GM19238 (cell line): ENCODE results near the gene UBAP2.
"Not testable (repeated sequence)": the region's sequence is repeated elsewhere in the genome, so short reads cannot be mapped to it uniquely, and the experiment has no call there.

Source experiments
- DNase-seq: peaks from one replicate; pipeline ENCODE4 v3.0.0; 2011; ENCODE audit warnings: low spot score; ENCODE audit not compliant: insufficient read length

The UBAP2 gene

GRCh38 chr9:33976414-33976813, 72.3 kb downstream of the UBAP2 start:
- no peak for DNase-seq

GRCh38 chr9:33972698-33973097, 76.0 kb downstream of the UBAP2 start:
- no peak for DNase-seq

GRCh38 chr9:33964086-33964768, 84.5 kb downstream of the UBAP2 start:
- no peak for DNase-seq

- not testable (repeated sequence) for DNase-seq
Observed at GRCh38 chr9:33962468-33962867, 86.2 kb downstream of the UBAP2 start.

GRCh38 chr9:33959725-33960124, 89.0 kb downstream of the UBAP2 start:
- DNase-seq, result no peak

- DNase-seq, result no peak
Observed at GRCh38 chr9:33956544-33956943, 92.1 kb downstream of the UBAP2 start.

- DNase-seq, result no peak
Observed at GRCh38 chr9:33952066-33952465, 96.6 kb downstream of the UBAP2 start.

- no peak for DNase-seq
Observed at GRCh38 chr9:33950371-33950770, 98.3 kb downstream of the UBAP2 start.

- DNase-seq, result no peak
Observed at GRCh38 chr9:33946779-33947535, 101.7 kb downstream of the UBAP2 start.

- DNase-seq, result no peak
Observed at GRCh38 chr9:33943389-33943788, 105.3 kb downstream of the UBAP2 start.

GRCh38 chr9:33942471-33943083, 106.1 kb downstream of the UBAP2 start:
- DNase-seq, result no peak

- no peak for DNase-seq
Observed at GRCh38 chr9:33939924-33940874, 108.5 kb downstream of the UBAP2 start.

- no peak for DNase-seq
Observed at GRCh38 chr9:33934188-33934878, 114.4 kb downstream of the UBAP2 start.

- no peak for DNase-seq
Observed at GRCh38 chr9:33932078-33932807, 116.4 kb downstream of the UBAP2 start.

GRCh38 chr9:33931326-33931725, 117.4 kb downstream of the UBAP2 start:
- no peak for DNase-seq

GRCh38 chr9:33927694-33928093, 121.0 kb downstream of the UBAP2 start:
- DNase-seq, result no peak

GRCh38 chr9:33926746-33927485, 121.8 kb downstream of the UBAP2 start:
- DNase-seq, result no peak

- no peak for DNase-seq
Observed at GRCh38 chr9:33924978-33925797, 123.5 kb downstream of the UBAP2 start.
